Glutamatergic neuron (in vitro differentiated cells): Measurements from ENCODE around the gene WDR6. TPM values are rescaled to one million over a fixed set of nuclear protein-coding genes. Genes with fewer than 3 reads are reported as not detected.
"Not testable (repeated sequence)": the region's sequence is repeated elsewhere in the genome, so short reads cannot be mapped to it uniquely, and the experiment has no call there.

ENCODE experiments used
- DNase-seq: peaks from one replicate; pipeline ENCODE4 v3.0.0; 2022
- H3K27ac Mint-ChIP-seq: one replicate; pipeline ENCODE4 v1.8.0; 2020; ENCODE audit warnings: mild to moderate bottlenecking, mixed read lengths, inconsistent platforms; ENCODE audit not compliant: unreplicated experiment
- H3K27me3 Mint-ChIP-seq: one replicate; pipeline ENCODE4 v1.8.0; 2020; ENCODE audit warnings: mild to moderate bottlenecking, moderate library complexity, mixed read lengths, inconsistent platforms; ENCODE audit not compliant: unreplicated experiment
- H3K36me3 Mint-ChIP-seq: one replicate; pipeline ENCODE4 v1.8.0; 2020; ENCODE audit warnings: mild to moderate bottlenecking, mixed read lengths, inconsistent platforms; ENCODE audit not compliant: unreplicated experiment
- H3K4me1 Mint-ChIP-seq: one replicate; pipeline ENCODE4 v1.8.0; 2020; ENCODE audit warnings: mild to moderate bottlenecking, low read depth, mixed read lengths, inconsistent platforms; ENCODE audit not compliant: unreplicated experiment
- H3K4me3 Mint-ChIP-seq: one replicate; pipeline ENCODE4 v1.8.0; 2020; ENCODE audit warnings: mild to moderate bottlenecking, mixed read lengths, inconsistent platforms; ENCODE audit not compliant: unreplicated experiment
- H3K9me3 Mint-ChIP-seq: one replicate; pipeline ENCODE4 v1.8.0; 2020; ENCODE audit warnings: mild to moderate bottlenecking, moderate library complexity, mixed read lengths, inconsistent platforms; ENCODE audit not compliant: unreplicated experiment
- total RNA-seq: library from RNA; stranded (reverse); fragmentation: NEBNext Ultra II Directional; extraction: Animal tissue kit (Norgen Biotek cat#: 25700); gene quantifications from one replicate; pipeline ENCODE4 v1.2.1, GENCODE V29; 2021; ENCODE audit not compliant: unreplicated experiment
- TF ChIP-seq, protein P1 (sequence below): fragments of 200-600 bp; sonication (generic); IDR thresholded peaks from one replicate; pipeline ENCODE4 v1.5.0; 2021; ENCODE audit not compliant: partially characterized antibody, unreplicated experiment

Gene WDR6
- total RNA-seq, 1 donor from 2014 or later, result 236 TPM

DNA sequence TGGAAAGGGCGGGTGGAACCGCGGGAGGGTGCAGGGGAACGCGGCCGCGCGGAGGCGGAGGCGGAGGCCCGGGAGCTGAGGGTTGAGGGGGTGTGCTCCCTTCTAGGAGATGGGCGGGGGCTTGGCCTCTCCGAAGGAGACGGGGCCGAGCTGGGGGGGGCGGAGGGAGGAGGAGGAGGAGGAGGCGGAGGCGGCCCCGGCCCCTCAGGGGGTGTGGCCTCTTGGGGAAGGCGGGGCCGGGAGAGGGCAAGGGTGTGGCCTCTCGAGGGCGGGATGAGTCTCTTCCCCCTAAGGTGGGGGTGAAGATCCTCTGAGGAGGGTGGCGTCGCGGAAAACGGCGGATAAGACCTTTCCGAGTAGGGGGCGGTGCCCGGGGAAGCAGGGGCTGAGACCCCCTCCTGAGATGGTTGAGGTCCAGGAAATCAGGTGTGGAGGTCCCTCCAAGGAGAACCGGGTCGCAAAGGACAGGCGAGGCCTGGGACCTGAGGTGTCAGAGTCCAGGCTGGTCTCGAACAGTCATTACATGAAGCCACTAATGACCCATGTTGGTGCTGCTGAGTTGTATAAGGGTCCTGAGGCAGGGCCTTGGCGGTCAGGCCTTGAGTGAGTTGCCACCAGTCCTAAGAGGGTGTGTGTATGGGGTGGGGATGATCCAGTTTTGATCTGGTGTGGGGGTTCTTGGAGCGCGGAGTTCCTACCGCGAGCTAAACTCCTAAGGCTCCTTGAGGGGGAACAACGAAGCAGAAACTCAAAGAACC is 759 bp downstream of the WDR6 start:
- H3K9me3 Mint-ChIP-seq, result peaks cover 7% of the 10 kb centered on the region
- H3K4me3 Mint-ChIP-seq, result peak overlapping the region; percentile 98

DNA sequence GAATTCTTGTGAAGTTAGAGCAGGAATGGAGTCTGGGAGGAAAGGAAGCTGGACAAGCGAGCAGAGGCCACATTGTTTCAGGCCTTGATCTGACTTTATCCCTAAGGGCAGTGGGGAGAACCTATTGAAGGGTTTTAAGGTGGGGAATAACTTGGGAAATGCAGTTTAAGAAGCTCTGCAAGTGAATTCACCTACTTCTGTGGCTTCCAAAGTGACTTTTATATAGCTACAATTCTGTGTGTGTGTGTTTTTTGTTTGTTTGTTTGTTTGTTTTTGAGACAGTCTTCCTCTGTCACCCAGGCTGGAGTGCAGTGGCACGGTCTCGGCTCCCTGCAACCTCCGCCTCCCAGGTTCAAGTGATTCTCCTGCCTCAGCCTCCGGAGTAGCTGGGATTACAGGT is 1.4 kb downstream of the WDR6 start:
- H3K36me3 Mint-ChIP-seq, DNase-seq, H3K9me3 Mint-ChIP-seq, H3K4me1 Mint-ChIP-seq, H3K27me3 Mint-ChIP-seq: not testable (repeated sequence)
- peak overlapping the region; percentile 79 for H3K27ac Mint-ChIP-seq
- peak overlapping the region; percentile 96 for H3K4me3 Mint-ChIP-seq

More for the DNA sequence above, 759 bp downstream of the WDR6 start:
- H3K27me3 Mint-ChIP-seq, result peaks cover 3% of the 10 kb centered on the region
- TF ChIP-seq, protein P1, sequence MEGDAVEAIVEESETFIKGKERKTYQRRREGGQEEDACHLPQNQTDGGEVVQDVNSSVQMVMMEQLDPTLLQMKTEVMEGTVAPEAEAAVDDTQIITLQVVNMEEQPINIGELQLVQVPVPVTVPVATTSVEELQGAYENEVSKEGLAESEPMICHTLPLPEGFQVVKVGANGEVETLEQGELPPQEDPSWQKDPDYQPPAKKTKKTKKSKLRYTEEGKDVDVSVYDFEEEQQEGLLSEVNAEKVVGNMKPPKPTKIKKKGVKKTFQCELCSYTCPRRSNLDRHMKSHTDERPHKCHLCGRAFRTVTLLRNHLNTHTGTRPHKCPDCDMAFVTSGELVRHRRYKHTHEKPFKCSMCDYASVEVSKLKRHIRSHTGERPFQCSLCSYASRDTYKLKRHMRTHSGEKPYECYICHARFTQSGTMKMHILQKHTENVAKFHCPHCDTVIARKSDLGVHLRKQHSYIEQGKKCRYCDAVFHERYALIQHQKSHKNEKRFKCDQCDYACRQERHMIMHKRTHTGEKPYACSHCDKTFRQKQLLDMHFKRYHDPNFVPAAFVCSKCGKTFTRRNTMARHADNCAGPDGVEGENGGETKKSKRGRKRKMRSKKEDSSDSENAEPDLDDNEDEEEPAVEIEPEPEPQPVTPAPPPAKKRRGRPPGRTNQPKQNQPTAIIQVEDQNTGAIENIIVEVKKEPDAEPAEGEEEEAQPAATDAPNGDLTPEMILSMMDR, result no peak
- H3K27ac Mint-ChIP-seq, result peak overlapping the region; percentile 100
- DNase-seq, result peak; percentile 95
- no peaks in the 10 kb centered on the region for H3K36me3 Mint-ChIP-seq
- peaks cover 7% of the 10 kb centered on the region for H3K4me1 Mint-ChIP-seq

DNA sequence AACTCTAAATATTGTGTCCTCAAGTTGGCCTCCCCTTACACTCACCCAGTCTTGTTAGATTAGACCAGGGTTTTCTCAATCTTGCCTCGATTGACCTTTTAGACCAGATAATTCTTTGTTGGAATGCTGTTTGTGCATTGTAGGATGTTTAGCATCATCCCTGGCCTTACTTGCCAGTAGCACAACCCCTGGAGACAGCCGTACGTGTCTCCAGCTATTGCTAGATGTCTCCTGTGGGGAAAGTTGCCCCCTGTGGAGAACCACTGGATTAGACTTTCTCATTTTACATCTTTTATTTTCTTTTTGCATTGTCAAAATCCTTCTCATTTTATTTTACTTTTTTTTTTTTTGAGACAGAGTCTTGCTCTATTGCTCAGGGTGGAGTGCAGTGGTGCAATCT is 2.2 kb downstream of the WDR6 start:
- Mint-ChIP-seq H3K4me3 (peak overlapping the region; percentile 31), H3K27ac (peak overlapping the region; percentile 43), H3K9me3 (peaks cover 7% of the 10 kb centered on the region), H3K27me3 (peaks cover 3% of the 10 kb centered on the region), H3K36me3 (no peaks in the 10 kb centered on the region), H3K4me1 (peaks cover 7% of the 10 kb centered on the region)
- TF ChIP-seq, protein P1, result no peak
- no peak for DNase-seq

DNA sequence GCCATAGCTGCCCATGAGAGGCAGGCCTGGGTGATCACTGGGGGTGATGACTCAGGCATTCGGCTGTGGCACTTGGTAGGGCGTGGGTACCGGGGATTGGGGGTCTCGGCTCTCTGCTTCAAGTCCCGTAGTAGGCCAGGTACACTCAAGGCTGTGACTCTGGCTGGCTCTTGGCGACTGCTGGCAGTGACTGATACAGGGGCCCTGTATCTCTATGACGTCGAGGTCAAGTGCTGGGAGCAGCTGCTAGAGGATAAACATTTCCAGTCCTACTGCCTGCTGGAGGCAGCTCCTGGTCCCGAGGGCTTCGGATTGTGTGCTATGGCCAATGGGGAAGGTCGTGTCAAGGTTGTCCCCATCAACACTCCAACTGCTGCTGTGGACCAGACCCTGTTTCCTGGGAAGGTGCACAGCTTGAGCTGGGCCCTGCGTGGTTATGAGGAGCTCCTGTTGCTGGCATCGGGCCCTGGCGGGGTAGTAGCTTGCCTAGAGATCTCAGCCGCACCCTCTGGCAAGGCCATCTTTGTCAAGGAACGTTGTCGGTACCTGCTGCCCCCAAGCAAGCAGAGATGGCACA is 5.3 kb downstream of the WDR6 start:
- TF ChIP-seq, protein P1, result no peak
- DNase-seq, result no peak
- Mint-ChIP-seq H3K4me1 (peaks cover 7% of the 10 kb centered on the region), H3K9me3 (peaks cover 6% of the 10 kb centered on the region), H3K27ac (no peak overlapping the region), H3K36me3 (no peaks in the 10 kb centered on the region), H3K4me3 (no peak overlapping the region), H3K27me3 (peaks cover 9% of the 10 kb centered on the region)

DNA sequence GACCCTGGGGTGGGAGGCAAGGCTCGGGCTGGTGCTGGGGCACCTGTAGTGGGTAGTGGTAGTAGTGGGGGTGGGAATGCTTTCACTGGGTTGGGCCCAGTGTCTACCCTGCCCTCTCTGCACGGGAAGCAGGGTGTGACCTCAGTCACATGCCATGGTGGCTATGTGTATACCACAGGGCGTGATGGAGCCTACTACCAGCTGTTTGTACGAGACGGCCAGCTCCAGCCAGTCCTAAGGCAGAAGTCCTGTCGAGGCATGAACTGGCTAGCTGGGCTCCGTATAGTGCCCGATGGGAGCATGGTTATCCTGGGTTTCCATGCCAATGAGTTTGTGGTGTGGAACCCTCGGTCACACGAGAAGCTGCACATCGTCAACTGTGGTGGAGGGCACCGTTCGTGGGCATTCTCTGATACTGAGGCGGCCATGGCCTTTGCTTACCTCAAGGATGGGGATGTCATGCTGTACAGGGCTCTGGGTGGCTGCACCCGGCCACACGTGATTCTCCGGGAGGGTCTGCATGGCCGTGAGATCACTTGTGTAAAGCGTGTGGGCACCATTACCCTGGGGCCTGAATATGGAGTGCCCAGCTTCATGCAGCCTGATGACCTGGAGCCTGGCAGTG is 6.0 kb downstream of the WDR6 start:
- no peak for DNase-seq
- no peak overlapping the region for H3K27ac Mint-ChIP-seq

More for the DNA sequence above, 6.0 kb downstream of the WDR6 start:
- H3K4me1 Mint-ChIP-seq, result peaks cover 3% of the 10 kb centered on the region
- TF ChIP-seq, protein P1, result no peak
- no peaks in the 10 kb centered on the region for H3K36me3 Mint-ChIP-seq
- H3K4me3 Mint-ChIP-seq, result no peak overlapping the region
- peaks cover 9% of the 10 kb centered on the region for H3K27me3 Mint-ChIP-seq
- H3K9me3 Mint-ChIP-seq, result peaks cover 5% of the 10 kb centered on the region
